Left lung (tissue), 10 donors: Measurements from ENCODE around the gene CHST13. TPM values are rescaled to one million over a fixed set of nuclear protein-coding genes. Genes with fewer than 3 reads are reported as not detected.

Experiments used
- ATAC-seq: fragments of 200-7000 bp; cut with Tn5 transposase; one replicate; pipeline ENCODE4 v1.9.1; 2020; ENCODE audit warnings: moderate library complexity
- DNase-seq, 4 donors: peaks; one replicate each; pipeline ENCODE4 v3.0.0-alpha.2; 2013 to 2020
- H3K27ac ChIP-seq, 2 donors: fragments of 200-600 bp; sonication (generic) in 1 of 2; one replicate each; pipeline versions ENCODE4 v1.5.0 to v1.8.0; 2020 to 2021
- H3K27me3 ChIP-seq, 2 donors: fragments of 200-600 bp; sonication (generic) in 1 of 2; one replicate each; pipeline versions ENCODE4 v1.5.0 to v1.8.0; 2020 to 2021
- H3K36me3 ChIP-seq, 2 donors: fragments of 200-600 bp; sonication (generic) in 1 of 2; one replicate each; pipeline versions ENCODE4 v1.5.0 to v1.8.0; 2020 to 2021
- H3K4me1 ChIP-seq, 2 donors: fragments of 200-600 bp; one replicate each; pipeline ENCODE4 v1.8.0; 2021
- H3K4me3 ChIP-seq, 2 donors: fragments of 200-600 bp; sonication (generic) in 1 of 2; one replicate each; pipeline versions ENCODE4 v1.5.0 to v1.8.0; 2020 to 2021; ENCODE audit warnings: mild to moderate bottlenecking in 1 of 2
- H3K9me3 ChIP-seq, 2 donors: fragments of 200-600 bp; sonication (generic) in 1 of 2; one replicate each; pipeline versions ENCODE4 v1.5.0 to v1.8.0; 2020 to 2021
- CTCF ChIP-seq, 2 donors: fragments of 200-600 bp; sonication (generic) in 1 of 2; IDR thresholded peaks; one replicate each; pipeline versions ENCODE4 v1.5.0 to v1.8.0; 2021; ENCODE audit warnings: antibody characterized with exemption in 2 of 2
- intact Hi-C, 2 donors: fragments of 100-400 bp; cut with DNase I; formaldehyde crosslinking; loops; one replicate each; pipeline versions ENCODE4 v1.11.2 to v1.14.2; 2022
- polyA plus RNA-seq, 6 donors: library from polyadenylated mRNA; unstranded; fragments of 120-200 nt; gene quantifications; one replicate each; pipeline ENCODE4 v1.2.1, GENCODE V29; 2013; ENCODE audit not compliant: insufficient read length in 6 of 6
- total RNA-seq, 2 donors: library from RNA; stranded (reverse); fragmentation: NEBNext Ultra II Directional; extraction: Animal tissue kit (Norgen Biotek cat#: 25700); gene quantifications; one replicate each; pipeline ENCODE4 v1.2.1, GENCODE V29; 2021
- donor health status: DM: no; HTN: yes; CAD: no.
- donor health status: DM: no; HTN: no; CAD: no.

CHST13 gene
- total and polyA plus RNA-seq, 8 donors, result 0.11 to 3.0 (median 0.24) TPM

GRCh38 chr3:126556637-126557414, 32.9 kb downstream of the CHST13 start:
- no peak for TF ChIP-seq CTCF (IDR thresholded peaks at IDR 0.05)
- no peak overlapping the region for H3K27ac ChIP-seq
- no peak overlapping the region for H3K4me3 ChIP-seq
- intact Hi-C loops, result no loop called here
- no peaks in the 10 kb centered on the region for H3K36me3 ChIP-seq
- ATAC-seq (no peak), DNase-seq (peak in 1 of 4 donors; percentile 13)
- no peaks in the 10 kb centered on the region for H3K27me3 ChIP-seq
- no peaks in the 10 kb centered on the region for H3K4me1 ChIP-seq
- no peaks in the 10 kb centered on the region for H3K9me3 ChIP-seq

GRCh38 chr3:126557415-126557745, 33.4 kb downstream of the CHST13 start:
- intact Hi-C loops, result no loop called here
- no peak for ATAC-seq
- Histone ChIP-seq H3K4me1 (no peaks in the 10 kb centered on the region), H3K9me3 (peaks cover 0 to 5% of the 10 kb centered on the region in 2 donors), H3K36me3 (no peaks in the 10 kb centered on the region), H3K4me3 (no peak overlapping the region), H3K27me3 (no peaks in the 10 kb centered on the region), H3K27ac (no peak overlapping the region)
- TF ChIP-seq CTCF (IDR thresholded peaks at IDR 0.05), result no peak
- no peak for DNase-seq

- no peaks in the 10 kb centered on the region for H3K27me3 ChIP-seq
- intact Hi-C loops, result no loop called here
- no peak overlapping the region for H3K4me3 ChIP-seq
- DNase-seq (peak in 1 of 4 donors; percentile 26), ATAC-seq (no peak)
- no peaks in the 10 kb centered on the region for H3K4me1 ChIP-seq
- H3K27ac ChIP-seq, result no peak overlapping the region
- no peak for TF ChIP-seq CTCF (IDR thresholded peaks at IDR 0.05)
- H3K9me3 ChIP-seq, result peaks cover 0 to 7% of the 10 kb centered on the region in 2 donors
- no peaks in the 10 kb centered on the region for H3K36me3 ChIP-seq
Measured at GRCh38 chr3:126557761-126558160, 33.8 kb downstream of the CHST13 start.

GRCh38 chr3:126558336-126559071, 34.5 kb downstream of the CHST13 start, which contains the start of gene C3orf22:
Gene C3orf22 (minus strand): TSS chr3:126558932. CDS start chr3:126553390, 5,542 bp downstream.
- Histone ChIP-seq H3K4me1 (no peaks in the 10 kb centered on the region), H3K27ac (no peak within 1 kb of the TSS), H3K9me3 (peaks cover 0 to 11% of the 10 kb centered on the region in 2 donors), H3K27me3 (no peaks in the 10 kb centered on the region), H3K36me3 (no peaks in the 10 kb centered on the region), H3K4me3 (no peak within 1 kb of the TSS)
- DNase-seq (peak in 1 of 4 donors; percentile 22), ATAC-seq (no peak)
- TF ChIP-seq CTCF (IDR thresholded peaks at IDR 0.05), result no peak
- intact Hi-C loops, result no loop called here

GRCh38 chr3:126562737-126563276, 38.9 kb downstream of the CHST13 start:
- intact Hi-C loops, result no loop called here
- no peak for TF ChIP-seq CTCF (IDR thresholded peaks at IDR 0.05)
- H3K4me1 ChIP-seq, result no peaks in the 10 kb centered on the region
- no peaks in the 10 kb centered on the region for H3K27me3 ChIP-seq
- no peak for DNase-seq
- ATAC-seq, result no peak
- peaks cover 0 to 11% of the 10 kb centered on the region in 2 donors for H3K9me3 ChIP-seq
- H3K4me3 ChIP-seq, result no peak overlapping the region
- H3K27ac ChIP-seq, result no peak overlapping the region
- no peaks in the 10 kb centered on the region for H3K36me3 ChIP-seq
